GM18520 (cell line): Measurements from ENCODE around the gene SERPINE1.
"Not testable (repeated sequence)": the region's sequence is repeated elsewhere in the genome, so short reads cannot be mapped to it uniquely, and the experiment has no call there.

Experiments used
- ATAC-seq: cut with Tn5 transposase; IDR thresholded peaks from one replicate; pipeline ENCODE4 v1.9.1; 2021; ENCODE audit not compliant: unreplicated experiment

The SERPINE1 gene

DNA sequence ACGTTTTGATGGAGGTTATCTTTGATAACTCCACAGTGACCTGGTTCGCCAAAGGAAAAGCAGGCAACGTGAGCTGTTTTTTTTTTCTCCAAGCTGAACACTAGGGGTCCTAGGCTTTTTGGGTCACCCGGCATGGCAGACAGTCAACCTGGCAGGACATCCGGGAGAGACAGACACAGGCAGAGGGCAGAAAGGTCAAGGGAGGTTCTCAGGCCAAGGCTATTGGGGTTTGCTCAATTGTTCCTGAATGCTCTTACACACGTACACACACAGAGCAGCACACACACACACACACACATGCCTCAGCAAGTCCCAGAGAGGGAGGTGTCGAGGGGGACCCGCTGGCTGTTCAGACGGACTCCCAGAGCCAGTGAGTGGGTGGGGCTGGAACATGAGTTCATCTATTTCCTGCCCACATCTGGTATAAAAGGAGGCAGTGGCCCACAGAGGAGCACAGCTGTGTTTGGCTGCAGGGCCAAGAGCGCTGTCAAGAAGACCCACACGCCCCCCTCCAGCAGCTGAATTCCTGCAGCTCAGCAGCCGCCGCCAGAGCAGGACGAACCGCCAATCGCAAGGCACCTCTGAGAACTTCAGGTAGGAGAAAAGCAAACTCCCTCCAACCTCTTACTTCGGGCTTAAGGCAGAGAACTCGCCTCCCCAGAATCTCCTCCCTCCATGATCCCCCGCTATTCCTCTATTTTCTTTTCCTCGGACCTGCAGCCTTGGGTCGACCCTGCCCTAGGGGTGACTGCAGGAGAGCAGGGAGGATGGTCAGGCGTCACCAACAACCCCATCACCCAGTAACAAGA lies at the start of gene SERPINE1:
TSS of gene SERPINE1 (plus strand) at position 454 of the 809 bp plus-strand sequence. CDS start 1,290 bp downstream, outside the sequence.
- peak; percentile 24 for ATAC-seq

DNA sequence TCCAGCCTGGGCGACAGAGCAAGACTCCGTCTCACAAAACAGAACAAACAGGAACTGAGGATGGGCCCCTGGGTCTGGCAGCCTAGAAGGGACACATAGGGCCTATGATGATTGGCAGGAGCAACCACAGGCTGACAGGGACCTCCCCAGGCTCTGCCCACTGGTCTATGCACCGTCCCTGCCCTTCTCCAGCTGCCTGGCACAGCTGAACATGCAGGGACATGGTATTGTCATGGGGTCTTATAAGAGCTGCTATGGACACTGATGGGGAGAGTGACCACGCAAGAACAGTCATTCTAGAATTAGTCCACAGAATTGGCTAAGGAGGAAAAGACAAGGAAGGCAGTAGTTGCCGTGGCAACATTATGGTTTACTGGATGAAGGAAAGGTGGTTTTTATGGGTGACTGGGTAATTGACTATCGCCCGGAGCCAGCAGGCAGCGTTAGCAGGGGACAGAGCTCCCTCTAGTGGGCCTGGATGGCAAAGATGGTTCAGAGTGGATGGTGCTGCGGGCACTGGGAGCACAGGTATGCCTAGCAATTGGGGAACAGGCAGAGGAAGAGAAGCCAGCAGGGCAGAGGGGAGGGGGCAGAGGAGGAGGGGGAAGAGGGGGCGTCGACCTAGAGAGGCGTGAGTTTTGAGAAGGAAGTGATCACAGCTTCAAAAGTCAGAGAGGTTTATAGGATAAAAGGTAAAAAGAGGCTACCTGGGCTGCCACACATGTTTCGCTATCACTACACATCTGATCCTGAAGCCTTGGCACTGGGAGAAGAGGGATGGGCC lies 49.4 kb upstream of the SERPINE1 start:
- no peak for ATAC-seq

DNA sequence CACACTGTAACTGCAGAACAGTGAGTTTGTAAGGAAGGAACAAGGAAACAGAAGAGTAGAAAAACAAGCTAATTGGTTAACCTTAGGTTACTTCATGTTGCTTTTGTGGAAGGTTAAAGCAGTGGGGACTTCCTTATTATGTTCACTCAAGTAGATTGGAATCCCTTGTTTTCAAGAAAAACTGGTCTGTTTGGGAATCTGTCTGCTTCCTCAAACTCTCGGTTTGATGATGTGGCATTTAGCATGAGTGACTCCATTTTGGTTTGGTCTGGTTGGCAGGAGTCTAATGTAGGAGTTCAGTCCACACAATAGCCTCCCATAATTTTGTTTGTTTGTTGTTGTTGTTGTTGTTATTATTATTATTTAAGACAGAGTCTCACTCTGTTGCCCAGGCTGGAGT lies 45.5 kb upstream of the SERPINE1 start:
- no peak for ATAC-seq

DNA sequence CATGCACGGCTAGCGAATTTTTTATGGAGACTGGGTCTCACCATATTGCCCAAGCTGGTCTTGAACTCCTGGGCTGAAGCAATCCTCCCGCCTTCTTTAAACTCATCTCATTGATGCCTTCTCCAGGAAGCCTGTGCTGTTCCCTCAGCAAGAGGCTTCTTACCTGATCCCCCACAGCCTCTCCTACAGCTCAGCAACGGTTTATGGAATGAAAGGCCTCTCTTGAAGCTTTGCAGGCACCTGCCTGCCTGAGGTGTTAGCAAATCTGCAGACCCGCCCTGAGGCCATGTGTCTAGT lies 42.1 kb upstream of the SERPINE1 start:
- no peak for ATAC-seq

- ATAC-seq = peak; percentile 80
Observed at GRCh38 chr7:101085162-101085964, 41.5 kb upstream of the SERPINE1 start, which contains the start of gene TRIM56. Gene TRIM56 (plus strand): TSS chr7:101085481. CDS start chr7:101087313, 1,832 bp downstream.

DNA sequence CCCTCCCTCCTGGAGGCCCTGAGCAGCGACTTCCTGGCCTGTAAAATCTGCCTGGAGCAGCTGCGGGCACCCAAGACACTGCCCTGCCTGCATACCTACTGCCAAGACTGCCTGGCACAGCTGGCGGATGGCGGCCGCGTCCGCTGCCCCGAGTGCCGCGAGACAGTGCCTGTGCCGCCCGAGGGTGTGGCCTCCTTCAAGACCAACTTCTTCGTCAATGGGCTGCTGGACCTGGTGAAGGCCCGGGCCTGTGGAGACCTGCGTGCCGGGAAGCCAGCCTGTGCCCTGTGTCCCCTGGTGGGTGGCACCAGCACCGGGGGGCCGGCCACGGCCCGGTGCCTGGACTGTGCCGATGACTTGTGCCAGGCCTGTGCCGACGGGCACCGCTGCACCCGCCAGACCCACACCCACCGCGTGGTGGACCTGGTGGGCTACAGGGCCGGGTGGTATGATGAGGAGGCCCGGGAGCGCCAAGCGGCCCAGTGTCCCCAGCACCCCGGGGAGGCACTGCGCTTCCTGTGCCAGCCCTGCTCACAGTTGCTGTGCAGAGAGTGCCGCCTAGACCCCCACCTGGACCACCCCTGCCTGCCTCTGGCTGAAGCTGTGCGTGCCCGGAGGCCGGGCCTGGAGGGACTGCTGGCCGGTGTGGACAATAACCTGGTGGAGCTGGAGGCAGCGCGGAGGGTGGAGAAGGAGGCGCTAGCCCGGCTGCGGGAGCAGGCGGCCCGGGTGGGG lies 39.4 kb upstream of the SERPINE1 start:
- ATAC-seq = no peak

DNA sequence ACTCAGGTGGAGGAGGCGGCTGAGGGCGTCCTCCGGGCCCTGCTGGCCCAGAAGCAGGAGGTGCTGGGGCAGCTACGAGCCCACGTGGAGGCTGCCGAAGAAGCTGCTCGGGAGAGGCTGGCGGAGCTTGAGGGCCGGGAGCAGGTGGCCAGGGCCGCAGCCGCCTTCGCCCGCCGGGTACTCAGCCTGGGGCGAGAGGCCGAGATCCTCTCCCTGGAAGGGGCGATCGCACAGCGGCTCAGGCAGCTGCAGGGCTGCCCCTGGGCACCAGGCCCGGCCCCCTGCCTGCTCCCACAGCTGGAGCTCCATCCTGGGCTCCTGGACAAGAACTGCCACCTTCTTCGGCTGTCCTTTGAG lies 38.9 kb upstream of the SERPINE1 start:
- no peak for ATAC-seq

- no peak for ATAC-seq
Observed at GRCh38 chr7:101088858-101089529, 37.9 kb upstream of the SERPINE1 start.

GRCh38 chr7:101089876-101090275 lies 37.0 kb upstream of the SERPINE1 start:
- no peak for ATAC-seq

- ATAC-seq = not testable (repeated sequence)
Observed at GRCh38 chr7:101092266-101092905, 34.5 kb upstream of the SERPINE1 start.

GRCh38 chr7:101093906-101094305 lies 33.0 kb upstream of the SERPINE1 start:
- no peak for ATAC-seq

GRCh38 chr7:101094376-101094775 lies 32.5 kb upstream of the SERPINE1 start:
- no peak for ATAC-seq

DNA sequence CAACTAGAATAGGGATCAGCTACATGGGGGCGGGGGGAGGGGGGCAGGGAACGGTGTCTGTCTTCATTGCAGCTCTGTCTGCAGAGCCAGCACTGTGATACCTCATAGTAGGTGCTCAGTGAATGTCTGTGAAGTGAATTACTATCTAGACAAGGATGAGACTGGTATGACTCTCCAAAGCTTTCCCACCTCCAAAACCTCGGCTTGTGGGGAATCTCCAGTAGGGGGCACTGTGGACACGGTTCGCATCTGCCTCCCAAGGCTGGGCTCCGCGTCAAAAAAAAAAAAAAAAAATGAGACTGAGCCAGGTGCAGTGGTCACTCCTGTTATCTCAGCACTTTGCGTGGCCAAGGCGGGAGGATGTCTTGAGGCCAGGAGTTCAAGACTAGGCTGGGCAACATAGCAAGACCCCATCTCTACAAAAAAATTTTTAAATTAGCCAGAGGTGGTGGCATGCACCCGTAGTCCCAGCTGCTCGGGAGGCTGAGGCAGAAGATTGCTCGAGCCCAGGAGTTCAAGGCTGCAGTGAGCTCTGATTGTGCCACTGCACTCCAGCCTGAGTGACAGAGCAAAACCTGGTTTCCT lies 32.0 kb upstream of the SERPINE1 start:
- ATAC-seq = no peak

DNA sequence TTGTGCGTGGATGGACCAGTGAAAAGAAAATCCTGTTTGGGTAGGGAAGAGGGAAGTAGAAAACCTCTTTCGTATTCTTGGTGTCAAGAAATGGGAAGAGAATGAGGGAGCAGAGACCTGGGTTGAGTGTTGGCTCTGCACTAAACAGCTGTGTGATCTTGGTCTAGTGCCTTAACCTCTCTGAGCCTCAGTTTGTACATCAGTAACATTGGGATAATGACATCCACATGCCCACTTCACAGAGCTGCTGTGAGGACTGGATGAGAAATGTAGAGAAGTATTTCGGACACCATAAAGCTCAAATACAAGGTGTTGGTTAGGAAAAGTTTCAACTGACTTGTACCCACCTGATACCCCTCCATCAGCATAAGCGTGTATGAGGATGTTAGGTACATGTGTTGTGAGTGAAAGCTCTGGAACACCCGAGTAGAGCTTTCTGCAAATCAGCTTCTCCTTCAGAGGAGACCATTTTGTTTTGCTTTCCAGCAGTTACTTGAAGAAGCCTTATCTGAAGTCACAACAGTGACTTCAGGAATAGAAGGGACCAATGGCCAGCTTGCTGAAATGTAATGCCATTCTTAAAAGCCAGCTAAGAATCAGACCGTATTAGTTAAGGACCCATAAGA lies 30.5 kb upstream of the SERPINE1 start:
- ATAC-seq = no peak

GRCh38 chr7:101096957-101097347 lies 30.0 kb upstream of the SERPINE1 start:
- no peak for ATAC-seq

- no peak for ATAC-seq
Observed at GRCh38 chr7:101097561-101097960, 29.3 kb upstream of the SERPINE1 start.

GRCh38 chr7:101099969-101100781 lies 26.7 kb upstream of the SERPINE1 start:
- no peak for ATAC-seq
